Stimulated activated CD8-positive, alpha-beta memory T cell treated with anti-CD3 and anti-CD28 coated beads, Interleukin-15, amount 100 ng/mL, for 4 hours (primary cell): ENCODE results near the gene SUGCT.
A peak's percentile ranks its signal among the peaks of the same experiment; 100 is the strongest.
"Not testable (repeated sequence)": the region's sequence is repeated elsewhere in the genome, so short reads cannot be mapped to it uniquely, and the experiment has no call there.

ENCODE experiments used
- DNase-seq, 2 donors: peaks; one replicate each; pipeline ENCODE4 v3.0.0-alpha.2; 2020; ENCODE audit warnings: low read depth in 2 of 2

Gene SUGCT

DNA sequence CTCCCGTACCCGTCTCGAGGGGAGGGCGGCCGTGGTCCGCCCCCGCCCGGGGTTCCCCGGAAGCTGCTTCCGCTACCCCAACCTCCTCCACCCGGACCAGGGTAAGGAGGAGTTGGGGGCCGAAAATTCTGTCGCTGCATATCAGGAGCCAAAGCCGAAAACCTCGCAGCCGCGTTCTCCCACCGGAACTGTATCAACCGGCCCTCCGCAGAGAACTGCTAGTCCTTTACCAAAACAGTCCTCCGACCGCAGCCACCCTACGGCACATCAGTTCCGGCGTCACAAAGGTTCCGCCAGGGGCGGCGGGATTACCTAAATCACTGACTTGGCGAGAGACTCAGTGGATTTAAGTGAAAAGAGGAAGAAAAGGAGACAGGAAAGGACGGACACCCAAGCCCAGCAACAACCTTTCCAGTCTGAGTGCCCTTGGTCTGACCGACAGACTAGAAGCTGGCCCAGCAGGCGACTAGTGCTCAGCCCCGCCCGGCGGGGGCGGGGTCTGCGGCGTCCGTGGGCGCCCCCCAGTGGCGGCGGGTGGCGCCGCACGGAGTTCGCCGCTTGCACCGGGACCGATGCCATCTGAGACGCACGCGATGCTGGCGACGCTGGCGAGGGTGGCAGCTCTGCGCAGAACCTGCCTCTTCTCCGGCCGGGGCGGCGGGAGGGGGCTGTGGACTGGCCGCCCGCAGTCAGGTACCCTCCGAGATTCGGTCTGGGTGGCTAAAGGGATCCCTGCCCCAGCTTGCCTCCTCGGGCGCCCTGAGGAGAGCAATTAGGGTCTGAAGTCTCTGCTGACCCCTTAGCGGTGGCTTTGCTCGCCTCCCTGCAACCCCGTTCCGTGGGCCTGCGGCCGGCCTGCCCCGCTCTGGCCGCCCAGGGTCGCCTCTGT is at the start of gene SUGCT, which contains the start of gene MPLKIP:
SUGCT (plus strand) TSS at position 578 of the 889 bp plus-strand sequence.
MPLKIP (minus strand) TSS at position 195 of the 889 bp plus-strand sequence; CDS start at position 140, 55 bp downstream.
- peak; percentile 67 to 72 for DNase-seq

DNA sequence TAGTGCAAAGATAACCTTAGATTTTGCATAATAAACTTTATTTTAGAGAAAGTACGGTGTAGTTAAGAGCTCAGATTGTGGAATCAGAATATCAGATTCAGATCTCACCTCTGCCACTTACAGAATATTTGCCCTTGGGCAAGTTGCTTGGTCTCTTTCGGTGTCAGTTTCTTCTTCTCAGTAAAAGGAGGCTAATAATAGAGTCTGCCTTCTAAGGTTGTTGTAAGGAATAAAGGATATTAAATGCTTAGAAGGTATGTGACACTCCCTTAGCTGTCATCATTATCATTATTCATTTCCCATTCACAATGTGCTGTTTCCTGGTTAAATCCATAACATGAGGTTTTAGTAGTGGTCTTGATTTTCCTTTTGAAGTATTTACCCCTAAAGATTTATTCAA is 42.6 kb upstream of the SUGCT start:
- DNase-seq = no peak

- DNase-seq = no peak
These were observed 41.0 kb upstream of the SUGCT start for GRCh38 chr7:40093631-40094350.

DNA sequence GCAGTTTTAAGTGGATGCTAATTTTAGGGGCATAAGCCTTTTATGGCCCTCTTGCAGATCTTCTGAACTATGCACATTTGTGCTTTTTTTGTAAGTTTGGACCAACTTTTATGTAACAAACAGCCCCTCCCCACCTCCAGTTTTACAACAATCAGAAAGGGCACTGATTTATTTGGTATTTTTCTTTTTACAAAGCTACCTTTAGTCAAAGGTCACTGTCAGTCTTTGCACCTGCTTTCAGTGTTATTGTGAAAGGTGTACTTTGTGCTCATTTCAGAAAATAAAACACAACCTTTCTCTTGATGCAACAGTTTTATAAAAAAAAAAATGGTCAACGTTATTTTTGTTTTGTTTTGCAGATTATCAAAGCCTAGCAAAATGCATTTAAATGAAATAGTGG is 39.6 kb upstream of the SUGCT start:
- no peak for DNase-seq

DNA sequence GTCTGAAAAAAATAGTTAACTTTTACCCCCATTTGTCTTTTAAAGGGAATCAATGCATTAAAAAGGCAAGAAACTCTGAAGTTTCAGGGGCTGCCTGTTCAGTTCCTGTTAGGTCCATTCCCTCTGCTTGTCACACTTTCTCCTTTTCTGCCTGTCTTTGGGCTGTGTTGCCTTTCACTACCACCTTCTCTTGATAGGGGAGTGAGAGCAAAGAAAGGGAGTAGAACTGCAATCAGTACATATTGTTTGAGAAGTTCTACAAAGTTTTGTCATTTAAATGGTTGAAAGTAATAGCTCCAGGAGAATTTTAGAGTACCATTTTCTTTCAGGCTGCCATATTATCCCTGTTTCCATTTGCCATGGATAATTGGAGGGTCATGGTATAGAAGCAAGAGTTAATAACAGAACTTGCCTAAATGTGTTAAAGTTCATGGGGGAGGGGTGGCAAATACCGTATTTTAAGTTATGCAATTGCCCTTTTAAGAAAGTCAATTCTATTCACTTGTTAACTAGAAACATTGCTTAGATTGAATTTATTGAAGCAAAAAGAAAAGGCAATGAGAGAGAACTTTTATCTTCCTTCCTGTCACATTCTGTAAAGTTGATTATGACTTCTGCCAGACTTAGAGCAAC is 39.0 kb upstream of the SUGCT start:
- no peak for DNase-seq

GRCh38 chr7:40097728-40098127 is 37.1 kb upstream of the SUGCT start:
- no peak for DNase-seq

DNA sequence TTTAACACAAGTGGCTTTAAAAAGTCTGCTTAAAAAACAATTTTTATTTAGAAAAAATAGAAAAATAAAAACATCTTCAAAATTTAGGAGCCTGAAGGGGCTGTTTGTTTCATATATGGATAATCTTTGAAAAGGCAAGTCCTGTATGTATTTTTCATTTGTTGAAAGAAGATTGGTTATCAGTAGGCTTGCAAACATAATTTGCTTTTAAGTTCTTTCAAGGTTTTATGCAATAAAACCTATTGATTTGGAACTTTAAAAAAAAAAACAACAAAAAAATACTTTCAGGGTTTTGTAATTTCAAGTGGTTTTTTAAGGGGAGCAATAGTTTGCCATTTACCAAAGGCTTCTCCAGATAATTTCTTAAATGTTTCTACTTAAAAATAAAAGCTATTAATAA is 36.0 kb upstream of the SUGCT start:
- no peak for DNase-seq

DNA sequence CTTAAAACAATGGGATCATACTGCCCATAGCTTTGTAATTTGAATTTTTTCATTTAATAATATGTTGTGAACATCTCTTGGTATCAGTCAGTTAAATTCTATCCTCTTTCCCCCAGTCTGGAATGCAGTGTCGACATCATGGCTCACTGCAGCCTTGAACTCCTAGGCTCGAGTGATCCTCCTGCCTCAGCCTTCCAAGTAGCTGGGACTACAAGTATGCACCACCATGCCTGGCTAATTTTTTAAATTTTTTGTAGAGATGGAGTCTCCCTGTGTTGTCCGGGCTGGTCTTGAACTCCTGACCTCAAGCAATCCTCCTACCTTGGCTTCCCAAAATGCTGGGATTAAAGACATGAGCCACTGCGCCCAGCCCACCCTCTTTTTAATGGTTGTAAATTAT is 35.0 kb upstream of the SUGCT start:
- no peak for DNase-seq

- DNase-seq = no peak
These were observed 33.6 kb upstream of the SUGCT start for GRCh38 chr7:40101201-40101600.

DNA sequence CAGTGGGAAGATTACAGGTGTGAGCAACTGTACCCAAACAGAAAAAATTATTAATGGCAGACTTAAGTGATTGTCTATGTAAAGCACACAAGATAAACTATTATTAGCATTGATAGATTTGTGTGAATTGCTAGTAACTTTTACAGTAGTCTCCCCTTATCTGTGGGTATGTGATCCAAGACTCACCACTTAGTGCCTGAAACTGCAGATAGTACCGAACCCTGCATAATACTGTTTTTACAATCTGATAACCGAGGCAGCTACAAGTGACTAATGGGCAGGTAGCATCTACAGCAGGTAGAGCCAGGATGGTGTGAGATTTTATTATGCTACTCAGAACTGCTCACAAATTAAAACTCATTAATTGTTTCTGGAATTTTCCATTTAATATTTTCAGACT is 31.9 kb upstream of the SUGCT start:
- DNase-seq = no peak

GRCh38 chr7:40105879-40106473 is 28.8 kb upstream of the SUGCT start:
- DNase-seq = no peak

- DNase-seq = no peak
These were observed 18.9 kb upstream of the SUGCT start for GRCh38 chr7:40115936-40116335.

GRCh38 chr7:40117199-40117598 is 17.6 kb upstream of the SUGCT start:
- not testable (repeated sequence) for DNase-seq

- not testable (repeated sequence) for DNase-seq
These were observed 16.6 kb upstream of the SUGCT start for GRCh38 chr7:40118201-40118600.

GRCh38 chr7:40120020-40120419 is 14.8 kb upstream of the SUGCT start:
- no peak for DNase-seq

DNA sequence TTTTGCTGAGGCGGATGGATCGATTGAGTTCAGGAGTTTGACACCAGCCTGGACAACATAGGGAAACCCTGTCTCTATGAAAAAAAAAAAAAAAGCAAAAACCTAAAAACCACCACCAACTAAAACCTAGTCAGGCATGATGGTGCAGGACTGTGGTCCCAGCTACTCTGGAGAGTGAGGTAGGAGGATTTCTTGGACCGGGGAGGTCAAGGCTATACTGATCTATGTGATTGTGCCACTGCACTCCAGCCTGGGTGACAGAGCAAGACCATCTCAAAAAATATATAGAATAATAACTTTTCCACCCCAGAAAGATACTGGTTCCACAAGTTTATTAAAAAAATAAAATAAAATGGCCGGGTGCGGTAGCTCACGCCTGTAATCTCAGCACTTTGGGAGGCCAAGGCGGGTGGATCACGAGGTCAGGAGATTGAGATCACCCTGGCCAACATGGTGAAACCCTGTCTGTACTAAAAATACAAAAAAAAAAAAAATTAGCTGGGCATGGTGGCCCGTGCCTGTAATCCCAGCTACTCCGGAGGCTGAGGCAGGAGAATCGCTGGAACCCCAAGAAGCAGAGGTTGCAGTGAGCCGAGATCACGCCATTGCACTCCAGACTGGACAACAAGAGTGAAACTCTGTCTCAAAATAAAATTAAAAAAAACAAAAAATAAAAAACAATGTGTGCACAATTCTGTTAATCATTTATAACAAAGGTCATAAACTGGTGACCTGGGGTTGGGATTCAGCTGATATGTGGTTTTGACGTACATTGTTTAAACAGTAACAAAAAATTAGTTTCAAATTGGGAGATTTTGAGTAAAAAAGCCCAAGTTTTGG is 12.5 kb upstream of the SUGCT start:
- DNase-seq = not testable (repeated sequence)

DNA sequence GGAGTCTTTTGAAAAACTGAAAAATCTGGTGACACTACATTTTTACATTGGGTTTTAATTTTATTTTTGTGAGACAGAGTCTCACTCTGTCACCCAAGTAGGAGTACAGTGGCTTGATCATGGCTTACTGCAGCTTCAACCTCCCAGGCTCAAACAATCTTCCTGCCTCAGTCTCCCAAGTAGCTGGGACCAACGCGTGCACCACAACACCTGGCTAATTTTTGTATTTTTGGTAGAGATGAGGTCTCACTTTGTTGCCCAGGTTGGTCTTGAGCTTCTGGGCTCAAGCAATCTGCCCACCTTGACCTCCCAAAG is 11.9 kb upstream of the SUGCT start:
- DNase-seq = no peak

DNA sequence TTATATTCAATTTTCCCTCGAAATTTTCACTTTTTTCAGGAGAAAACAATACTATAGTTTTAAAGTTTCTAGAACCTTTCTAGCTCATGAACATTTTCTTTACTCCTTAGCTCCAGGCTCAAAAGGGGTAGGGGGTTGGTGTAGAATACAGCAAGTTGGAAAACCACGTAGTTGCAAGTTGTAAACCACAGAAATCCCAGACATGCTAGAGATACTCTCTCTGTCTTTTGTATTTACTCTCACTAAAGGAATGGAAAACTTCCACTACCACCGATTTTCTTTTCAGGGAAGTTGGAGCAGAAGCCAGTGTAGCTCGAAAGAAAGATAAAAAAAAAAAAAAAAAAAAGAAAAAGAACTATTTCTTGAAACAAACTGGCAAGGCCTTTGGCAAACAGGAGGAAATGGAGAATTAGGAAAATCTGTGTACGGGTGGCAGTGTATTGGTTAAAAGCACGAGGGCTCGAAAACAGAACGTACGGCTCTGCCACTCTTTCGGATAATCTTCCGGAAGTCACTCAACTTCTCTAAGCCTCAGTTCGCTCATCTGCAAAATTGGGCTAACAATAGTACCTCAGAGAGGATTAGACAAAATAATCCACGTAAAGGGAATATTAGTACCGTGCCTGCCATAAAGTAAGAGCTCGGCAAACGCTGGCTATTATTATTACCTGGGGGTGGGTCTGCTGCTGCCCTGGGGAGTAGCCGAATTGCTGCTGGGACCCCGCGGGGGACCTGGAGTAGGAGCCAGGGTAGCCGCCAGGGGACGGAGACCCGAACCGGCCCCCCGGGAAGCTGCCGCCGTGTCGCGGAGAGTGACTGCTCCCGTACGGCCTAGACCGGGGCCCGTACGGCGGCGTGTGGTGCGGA is 1.0 kb upstream of the SUGCT start:
- no peak for DNase-seq

DNA sequence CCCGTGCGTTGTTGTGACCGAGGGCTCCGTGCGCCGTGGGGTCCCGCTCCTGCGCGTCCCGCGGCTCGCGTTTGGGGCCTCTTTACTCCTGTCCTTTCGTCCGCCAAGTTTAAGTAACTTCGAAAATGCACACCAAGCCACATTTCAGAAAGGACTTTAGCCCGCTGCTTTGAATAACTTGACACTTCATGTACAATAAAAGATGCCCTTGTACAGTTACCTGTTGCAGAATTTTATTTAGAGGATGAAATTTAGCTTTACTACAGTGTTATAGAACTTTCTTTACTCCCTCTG is 459 bp downstream of the SUGCT start:
- DNase-seq = no peak

DNA sequence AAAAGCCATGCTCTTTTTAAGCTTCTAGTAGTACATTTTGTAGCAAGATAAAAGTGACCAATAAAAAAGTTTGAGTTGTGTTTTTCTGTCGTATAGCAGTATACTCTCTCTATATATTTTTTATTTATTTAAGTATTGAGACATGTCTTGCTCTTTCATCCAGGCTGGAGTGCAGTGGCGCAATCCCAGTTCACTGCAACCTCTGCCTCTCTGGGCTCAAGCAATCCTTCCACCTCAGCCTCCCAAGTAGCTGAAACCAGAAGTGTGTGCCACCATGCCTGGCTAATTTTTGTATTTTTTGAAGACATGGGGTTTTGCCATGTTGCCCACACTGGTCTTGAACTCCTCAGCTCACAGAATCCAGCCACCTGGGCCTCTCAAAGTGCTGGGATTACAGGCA is 2.8 kb downstream of the SUGCT start:
- DNase-seq = no peak

GRCh38 chr7:40138973-40139372 is 4.2 kb downstream of the SUGCT start:
- no peak for DNase-seq
